ENCODE data around the gene SPATA46. TPM values are rescaled to one million over a fixed set of nuclear protein-coding genes. Genes with fewer than 3 reads are reported as not detected.

The SPATA46 gene
- total RNA-seq, 2 donors from 2014 or later = not detected

DNA sequence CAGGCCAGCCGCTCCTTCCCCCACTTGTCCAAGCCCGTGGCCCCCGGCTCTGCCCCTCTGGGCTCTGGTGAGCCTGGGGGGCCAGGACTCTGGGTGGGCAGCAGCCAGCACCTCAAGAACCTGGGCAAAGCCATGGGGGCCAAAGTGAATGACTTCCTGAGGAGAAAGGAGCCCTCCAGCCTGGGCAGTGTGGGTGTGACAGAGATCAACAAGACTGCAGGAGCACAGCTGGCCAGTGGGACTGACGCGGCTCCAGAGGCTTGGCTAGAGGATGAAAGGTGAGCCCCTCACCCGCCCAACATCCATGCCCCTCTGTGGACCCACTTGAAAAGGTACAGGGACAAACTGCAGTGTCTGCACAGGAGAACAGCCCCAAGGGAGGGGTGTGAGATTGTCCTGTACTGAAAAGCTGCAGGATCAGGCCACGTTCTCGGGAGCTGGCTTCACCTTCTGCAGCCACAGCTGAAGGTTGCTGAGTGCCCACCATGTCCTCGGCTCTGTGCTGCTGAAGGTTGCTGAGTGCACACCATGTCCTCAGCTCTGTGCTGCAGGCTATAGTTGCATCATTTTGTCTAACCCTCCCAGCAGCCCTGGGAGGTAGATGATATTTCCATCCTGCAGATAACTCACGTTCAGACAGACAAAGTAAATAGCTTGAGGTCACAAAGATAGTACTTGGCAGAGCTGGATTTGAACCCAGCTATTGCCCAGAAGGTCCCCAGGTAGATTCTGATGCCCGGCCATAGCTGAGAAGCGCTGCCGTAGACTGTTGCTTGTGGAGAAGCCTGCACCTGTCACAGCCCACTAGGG, 5.5 kb upstream of the SPATA46 start:
- DNase-seq = peak in 1 of 2 donors; percentile 52
- intact Hi-C loops (cut with DNase I, micrococcal nuclease) = no loop called here
- ATAC-seq = peak; percentile 64

DNA sequence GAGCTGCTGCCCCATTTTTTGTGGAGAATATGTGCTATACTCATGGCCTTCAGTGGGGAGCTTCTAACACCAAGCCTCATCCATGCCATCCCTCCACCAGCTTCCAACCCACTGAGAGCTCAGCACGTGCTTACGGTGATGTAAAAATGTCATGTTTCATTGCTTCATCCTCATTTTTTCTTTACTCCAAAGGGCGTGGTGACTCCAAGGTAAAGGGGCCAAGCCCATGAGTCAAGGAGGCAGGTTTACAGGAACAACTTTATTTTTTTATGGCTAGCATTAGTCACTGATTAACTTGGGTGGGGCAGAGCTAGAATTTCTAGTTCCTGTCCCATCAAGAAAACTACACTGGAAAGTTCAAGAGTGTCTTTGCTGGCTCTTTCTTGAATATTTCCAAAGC, 4.7 kb upstream of the SPATA46 start, which contains the start of gene C1orf226:
Gene C1orf226 (plus strand): TSS at position 346 of the 400 bp plus-strand sequence. CDS start 174 bp downstream, outside the sequence.
- intact Hi-C loops (cut with DNase I, micrococcal nuclease) = no loop called here
- ATAC-seq (peak; percentile 92), DNase-seq (peak; percentile 43 to 63)

DNA sequence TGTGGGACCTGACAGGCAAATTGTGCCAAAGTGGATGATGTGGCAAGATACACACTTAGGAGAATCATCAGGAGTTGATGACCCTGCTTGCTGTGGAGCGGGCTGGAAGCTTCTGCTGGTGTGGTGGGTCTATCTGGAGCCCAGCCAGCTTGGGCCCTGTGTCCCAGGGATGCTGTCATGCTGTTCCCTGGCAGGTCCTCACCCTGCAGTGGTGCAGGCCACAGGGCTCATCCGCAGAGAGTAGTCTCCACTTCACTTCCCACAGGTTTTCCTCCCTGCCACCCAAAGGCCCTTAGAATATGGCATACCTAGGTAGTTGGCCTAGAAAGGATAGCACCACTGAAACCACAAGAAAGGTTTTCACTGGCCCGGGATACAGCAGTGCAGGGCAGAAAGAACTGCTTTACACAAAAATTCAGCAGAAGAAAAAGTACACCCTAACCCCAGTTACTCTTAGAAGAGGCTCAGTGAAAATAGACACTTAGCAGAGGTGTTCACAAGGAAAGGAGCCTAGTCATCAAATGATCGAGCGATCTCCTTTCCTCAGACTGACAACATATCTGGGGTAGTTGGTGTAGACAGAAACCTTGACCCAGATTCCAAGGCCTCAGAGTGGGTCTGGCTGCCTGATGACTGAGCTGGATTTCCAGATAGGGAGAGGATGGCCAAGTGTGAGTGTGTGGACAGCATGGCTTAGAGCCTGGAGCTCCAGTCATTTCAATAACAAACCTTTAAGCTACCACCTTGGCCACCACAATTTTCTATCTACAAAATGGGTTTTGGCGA, 3.6 kb upstream of the SPATA46 start:
- no peak for DNase-seq
- no peak for ATAC-seq
- intact Hi-C loops (cut with DNase I, micrococcal nuclease) = no loop called here

DNA sequence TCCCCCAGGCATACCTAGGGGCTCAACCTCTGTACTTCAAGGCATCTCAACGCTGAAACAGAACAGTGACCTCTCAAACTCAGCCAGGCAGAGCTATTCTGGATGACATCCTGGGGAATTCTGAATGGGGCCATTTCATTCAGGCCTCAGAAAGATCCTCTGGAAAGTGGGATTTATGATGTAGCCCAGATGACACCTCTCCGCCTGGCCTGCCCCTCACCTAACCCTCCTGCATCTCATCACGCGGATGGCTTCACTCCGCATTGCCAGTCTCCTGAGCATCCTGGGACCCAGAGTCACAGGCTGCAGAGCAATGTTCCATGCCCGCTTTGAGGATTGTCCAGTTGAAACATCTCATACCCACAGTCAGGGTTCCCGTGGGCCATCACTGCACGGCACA, 1.2 kb downstream of the SPATA46 start:
- ATAC-seq (no peak), DNase-seq (no peak)
- intact Hi-C loops (cut with DNase I, micrococcal nuclease) = no loop called here

DNA sequence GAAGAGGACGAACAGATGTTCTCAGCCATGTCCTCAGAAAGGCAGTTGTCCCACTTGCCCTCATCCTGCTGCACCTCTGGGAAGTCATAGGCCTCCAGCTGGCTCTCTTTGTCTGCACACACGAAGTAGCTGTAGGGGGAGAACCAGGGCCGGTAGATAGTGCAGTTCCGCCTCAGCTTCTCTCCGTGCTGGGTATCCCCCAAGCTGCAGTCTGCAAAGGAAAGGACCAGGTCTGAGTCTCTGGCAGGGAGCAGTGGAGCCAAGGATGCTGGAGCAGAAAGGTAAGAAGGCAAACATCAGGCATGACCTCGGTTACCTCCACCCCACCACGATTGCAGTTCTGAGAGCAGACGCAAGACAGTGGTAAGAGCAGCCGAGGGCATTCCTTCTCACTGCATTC, 2.2 kb downstream of the SPATA46 start:
- ATAC-seq (no peak), DNase-seq (no peak)
- intact Hi-C loops (cut with DNase I, micrococcal nuclease) = no loop called here

DNA sequence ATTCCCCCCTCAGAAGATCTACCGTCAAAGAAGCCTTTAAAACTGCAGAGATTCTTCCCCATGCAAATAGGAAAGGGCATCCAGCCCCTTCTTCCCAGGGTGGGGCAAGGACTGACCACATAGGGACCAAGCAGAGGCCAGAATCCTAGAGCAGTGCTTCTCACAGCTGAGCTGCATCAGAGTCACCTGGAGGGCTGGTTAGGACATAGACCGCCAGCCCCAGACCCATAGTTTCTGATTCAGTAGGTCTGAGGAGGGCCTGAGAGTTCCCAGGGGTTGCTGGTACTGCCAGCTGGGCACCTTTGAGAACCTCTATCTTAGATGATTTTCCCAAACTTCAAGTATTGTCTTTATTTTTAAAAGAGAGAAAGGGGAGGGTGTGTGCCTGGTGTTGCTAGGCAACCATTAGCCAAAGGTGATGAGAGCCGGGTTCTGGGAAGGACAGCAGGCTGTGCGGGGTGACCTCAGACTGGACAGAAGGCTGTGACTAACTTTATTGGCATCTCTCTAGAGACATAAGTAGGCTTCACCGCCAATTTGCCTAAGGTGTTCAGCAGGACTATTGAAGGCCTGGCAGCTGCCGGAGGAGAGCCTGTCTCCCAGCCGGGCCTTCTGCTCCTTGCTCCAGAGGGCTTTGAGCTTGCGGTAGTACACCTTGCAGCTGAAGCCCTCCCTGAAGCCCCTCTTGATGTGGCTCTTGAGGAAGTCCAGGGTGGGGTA, 3.0 kb downstream of the SPATA46 start:
- intact Hi-C loops (cut with DNase I, micrococcal nuclease) = no loop called here
- ATAC-seq = peak; percentile 8
- no peak for DNase-seq

DNA sequence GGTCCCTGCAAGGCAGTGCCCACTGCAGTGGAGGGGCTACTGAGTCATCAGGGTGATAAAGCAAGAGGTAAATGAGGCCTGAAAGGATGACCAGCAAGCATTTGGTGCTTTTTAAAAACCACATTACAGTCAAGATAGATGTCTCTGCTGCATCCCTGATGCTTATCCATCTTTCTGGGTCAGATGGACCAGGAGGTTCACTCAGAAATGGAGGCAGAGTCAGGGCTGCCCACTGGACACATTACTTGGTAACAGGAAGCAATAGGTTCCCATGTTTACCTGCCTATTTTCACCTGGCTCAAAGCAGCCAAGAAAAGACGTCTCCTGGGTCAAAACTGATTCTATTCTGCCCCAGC, 3.6 kb downstream of the SPATA46 start:
- intact Hi-C loops (cut with DNase I, micrococcal nuclease) = no loop called here
- ATAC-seq (no peak), DNase-seq (no peak)

DNA sequence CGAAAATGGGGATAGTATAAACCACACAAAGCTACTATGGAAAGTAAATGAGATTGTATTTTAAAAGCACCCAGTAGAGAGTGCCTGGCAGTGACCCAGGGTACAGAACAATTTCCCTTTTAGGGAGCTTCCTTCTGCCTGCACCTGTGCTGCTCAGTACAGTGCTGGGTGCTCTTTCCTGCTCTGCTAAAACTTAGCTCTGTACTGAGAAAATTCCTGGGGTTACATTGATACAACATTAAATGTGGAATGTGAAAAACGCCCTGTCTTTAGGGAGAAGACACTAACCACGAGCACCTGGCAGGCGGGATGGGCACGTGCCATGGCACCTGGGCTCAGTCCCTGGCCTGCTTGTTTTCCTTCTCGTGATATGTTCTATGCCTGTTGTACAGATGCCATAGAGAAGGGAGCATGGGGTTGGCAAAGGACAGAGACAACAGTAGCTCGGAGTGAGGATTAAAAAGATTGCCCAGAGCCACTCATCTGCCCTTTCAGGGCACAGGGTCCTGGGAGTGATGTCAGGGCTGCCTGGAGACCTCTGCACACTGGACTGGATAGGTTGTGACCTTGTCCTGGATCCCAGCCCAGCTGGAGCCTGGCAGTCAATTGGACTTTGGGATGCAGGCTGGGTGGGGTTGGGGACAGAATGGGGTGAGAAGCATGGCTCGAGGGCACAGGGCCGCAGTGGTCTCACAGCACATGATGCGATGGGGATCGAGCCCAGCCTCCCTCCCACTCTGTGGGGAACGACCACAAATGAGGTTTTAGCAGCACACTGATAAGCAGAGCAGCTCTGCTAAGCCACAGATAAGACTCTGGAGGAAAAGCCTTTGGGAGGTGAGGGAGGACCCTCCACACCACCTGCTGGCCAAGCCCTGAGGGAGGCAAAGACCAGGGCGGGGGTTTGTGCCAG, 4.2 kb downstream of the SPATA46 start:
- ATAC-seq (peak; percentile 53), DNase-seq (peak; percentile 55 to 74)
- intact Hi-C loops (cut with DNase I, micrococcal nuclease) = no loop called here

DNA sequence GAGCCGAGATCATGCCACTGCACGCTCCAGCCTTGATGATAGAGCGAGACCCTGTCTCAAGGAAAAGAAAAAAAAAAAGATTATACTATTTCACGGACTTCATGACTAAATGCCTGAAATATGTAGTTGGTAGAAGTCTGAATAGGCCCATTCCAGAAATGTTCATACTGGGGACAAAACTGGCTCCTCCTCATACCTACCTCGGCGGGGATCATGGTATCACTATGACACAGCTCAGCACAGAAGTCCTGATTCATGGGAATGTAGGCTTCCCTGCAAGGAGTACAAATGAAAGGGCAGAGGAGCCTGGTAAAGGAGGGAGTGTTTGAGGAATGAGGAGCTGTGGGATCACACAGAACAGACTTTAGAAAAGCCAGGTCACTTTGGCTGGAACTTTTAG, 5.0 kb downstream of the SPATA46 start:
- ATAC-seq (no peak), DNase-seq (no peak)
- intact Hi-C loops (cut with DNase I, micrococcal nuclease) = no loop called here

DNA sequence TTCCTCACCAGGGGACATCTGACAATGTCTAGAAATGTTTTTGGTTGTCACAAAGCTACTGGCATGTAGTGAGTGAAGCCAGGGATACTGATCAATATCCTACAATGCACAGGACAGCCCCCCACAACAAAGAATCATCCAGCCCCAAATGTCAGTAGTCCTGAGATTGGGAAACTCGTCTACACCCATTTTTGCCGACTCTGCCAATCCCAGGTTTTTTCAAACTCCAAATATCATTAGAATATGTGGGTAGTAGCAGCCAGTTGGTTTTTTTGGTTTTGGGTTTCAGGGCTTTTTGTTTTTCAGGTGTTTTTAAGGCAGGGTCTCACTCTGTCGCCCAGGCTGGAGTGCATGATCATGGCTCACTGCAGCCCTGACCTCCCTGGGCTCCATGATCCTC, 5.9 kb downstream of the SPATA46 start:
- intact Hi-C loops (cut with DNase I, micrococcal nuclease) = no loop called here
- no peak for ATAC-seq
- DNase-seq = no peak

DNA sequence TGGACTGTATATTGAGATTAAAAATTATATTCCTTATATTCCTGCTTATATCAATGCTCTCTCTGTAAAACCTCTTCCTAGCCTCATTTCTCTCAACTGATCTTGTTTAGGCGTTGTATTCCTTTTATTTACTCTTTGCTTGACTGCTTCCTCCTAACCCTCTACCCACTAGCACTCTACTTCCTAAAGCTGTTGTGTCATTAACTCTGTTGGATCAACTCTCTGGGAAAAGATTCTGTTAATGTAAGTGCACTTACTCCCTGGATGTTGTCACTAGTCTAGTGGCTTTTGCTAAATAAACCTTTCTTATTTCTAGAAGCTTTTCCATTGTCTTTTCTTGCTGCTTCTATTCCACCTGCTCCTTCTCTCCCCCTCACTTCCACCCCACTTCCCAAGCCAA, 6.5 kb downstream of the SPATA46 start:
- no peak for DNase-seq
- intact Hi-C loops (cut with DNase I, micrococcal nuclease) = no loop called here
- peak; percentile 50 for ATAC-seq

DNA sequence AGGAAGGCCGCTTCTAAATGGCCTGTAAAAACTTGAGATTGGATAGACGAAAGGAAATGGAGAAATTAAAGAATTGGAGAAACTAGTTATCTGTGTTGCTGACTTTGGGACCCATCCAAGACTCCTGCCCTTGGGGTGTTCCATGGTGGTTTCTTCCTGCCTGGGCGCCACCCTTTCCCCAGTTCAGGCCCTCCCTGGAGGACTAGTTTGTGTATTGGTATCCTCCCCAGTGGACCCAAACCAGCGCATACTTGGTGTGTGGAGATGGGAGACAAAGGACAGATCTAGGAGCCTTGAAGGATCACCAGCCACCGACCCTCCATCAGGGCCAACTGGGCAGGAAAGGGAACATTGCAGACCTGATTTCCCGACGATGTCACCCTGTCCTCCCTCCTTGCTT, 7.1 kb downstream of the SPATA46 start:
- no peak for DNase-seq
- intact Hi-C loops (cut with DNase I, micrococcal nuclease) = no loop called here
- ATAC-seq = no peak

DNA sequence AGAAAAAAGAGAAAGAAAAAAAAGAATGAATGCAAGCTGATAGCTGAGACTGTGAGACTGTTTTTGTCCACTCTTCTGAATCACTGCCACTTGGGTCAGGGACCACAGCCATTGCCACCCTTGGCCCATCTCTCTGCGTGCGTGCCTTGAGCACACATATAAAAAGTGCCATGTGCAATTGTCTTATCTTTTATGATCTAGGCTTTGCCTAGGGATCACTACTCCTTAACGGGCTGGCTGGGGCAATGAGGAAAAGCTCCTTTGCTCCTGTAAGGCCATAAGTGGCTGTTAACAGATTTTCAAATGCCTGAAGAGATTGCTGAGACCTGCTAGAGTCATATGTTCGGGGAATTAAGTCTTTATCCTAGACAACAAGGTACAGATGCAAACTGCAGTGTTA, 8.2 kb downstream of the SPATA46 start:
- ATAC-seq = peak; percentile 84
- peak; percentile 70 to 79 for DNase-seq
- intact Hi-C loops (cut with DNase I, micrococcal nuclease) = no loop called here

DNA sequence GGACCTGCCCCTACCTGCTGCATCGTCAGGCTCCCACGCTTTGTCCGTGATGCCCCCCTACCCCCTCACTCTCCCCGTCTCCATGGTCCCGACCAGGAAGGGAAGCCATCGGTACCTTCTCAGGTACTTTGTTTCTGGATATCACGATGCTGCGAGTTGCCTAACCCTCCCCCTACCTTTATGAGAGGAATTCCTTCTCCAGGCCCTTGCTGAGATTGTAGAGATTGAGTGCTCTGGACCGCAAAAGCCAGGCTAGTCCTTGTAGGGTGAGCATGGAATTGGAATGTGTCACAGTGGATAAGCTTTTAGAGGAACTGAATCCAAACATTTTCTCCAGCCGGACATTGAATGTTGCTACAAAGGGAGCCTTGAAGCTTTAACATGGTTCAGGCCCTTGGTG, 8.9 kb downstream of the SPATA46 start:
- ATAC-seq (no peak), DNase-seq (no peak)
- intact Hi-C loops (cut with DNase I, micrococcal nuclease) = no loop called here

DNA sequence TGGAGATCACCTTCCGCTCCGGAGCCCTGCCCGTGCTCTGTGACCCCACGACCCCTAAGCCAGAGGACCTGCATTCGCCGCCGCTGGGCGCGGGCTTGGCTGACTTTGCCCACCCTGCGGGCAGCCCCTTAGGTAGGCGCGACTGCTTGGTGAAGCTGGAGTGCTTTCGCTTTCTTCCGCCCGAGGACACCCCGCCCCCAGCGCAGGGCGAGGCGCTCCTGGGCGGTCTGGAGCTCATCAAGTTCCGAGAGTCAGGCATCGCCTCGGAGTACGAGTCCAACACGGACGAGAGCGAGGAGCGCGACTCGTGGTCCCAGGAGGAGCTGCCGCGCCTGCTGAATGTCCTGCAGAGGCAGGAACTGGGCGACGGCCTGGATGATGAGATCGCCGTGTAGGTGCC, 9.6 kb downstream of the SPATA46 start:
- DNase-seq = no peak
- intact Hi-C loops (cut with DNase I, micrococcal nuclease) = no loop called here
- no peak for ATAC-seq

DNA sequence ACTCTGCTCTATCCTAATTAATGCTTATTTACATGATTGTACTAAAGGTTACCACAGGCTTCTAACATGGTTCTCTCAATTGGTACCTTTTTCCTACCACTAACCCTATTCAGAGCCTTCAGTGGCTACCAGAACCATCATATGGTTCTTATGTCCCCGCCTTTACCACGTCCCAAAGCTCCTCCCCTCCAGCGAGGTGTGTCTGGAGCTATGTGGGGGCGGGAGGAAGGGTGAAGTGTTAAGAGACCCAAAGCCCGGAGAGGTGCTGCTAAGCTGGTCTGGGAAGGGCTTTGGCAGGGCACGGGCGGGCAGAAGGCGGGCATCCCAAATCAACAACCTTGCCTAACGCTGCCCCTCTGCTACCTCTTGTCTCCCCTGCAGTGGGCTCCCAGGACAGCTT, 10.0 kb downstream of the SPATA46 start:
- intact Hi-C loops (cut with DNase I, micrococcal nuclease) = no loop called here
- ATAC-seq = no peak
- no peak for DNase-seq

DNA sequence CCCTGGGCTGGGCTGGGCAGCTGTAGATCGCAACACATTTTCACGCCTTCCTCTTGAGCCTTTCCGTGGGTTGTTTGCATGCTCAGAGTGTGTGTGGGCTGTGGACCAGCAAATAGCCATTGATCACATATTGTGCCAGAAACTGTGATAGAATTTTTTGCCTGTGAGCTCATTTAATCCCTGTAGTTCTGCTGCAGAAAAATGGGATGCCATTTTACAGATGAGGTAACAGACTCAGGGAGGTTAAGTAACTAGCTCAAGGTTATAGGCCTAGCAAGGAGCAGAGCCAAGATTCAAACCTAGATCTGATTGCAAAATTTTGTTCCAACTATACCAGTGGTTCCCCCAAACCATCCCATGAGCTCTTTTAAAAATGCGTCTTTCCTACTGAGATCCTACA, 10.5 kb downstream of the SPATA46 start:
- intact Hi-C loops (cut with DNase I, micrococcal nuclease) = no loop called here
- no peak for ATAC-seq
- DNase-seq = no peak

DNA sequence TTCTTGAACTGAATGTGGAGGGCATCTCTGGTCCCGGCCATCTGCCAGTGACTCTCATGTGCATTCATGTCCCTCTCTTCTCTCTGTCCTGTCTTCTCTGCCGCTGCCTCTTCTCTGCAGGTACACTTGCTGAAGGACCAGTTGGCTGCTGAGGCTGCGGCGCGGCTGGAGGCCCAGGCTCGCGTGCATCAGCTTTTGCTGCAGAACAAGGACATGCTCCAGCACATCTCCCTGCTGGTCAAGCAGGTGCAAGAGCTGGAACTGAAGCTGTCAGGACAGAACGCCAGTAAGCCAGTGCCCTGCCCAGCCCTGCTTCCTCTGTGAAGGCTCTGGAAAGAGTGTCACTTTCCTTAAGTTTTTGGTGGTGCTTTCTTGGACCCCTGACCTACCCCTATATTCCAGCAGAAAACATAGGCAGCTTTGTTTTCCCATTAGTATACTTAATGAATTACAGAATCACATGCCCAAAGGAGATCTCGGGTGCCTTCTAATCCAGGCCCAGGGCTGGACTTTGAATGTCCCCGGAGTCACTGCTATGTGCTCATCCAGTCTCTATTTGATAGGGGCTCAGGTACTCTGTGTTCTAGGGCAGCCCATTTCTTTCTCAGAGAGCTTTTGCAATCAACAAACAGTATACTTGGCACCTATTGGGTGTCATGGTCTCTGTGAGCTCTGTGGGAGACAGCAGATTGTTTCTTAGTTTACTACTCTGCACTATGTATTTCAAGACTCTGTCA, 11.2 kb downstream of the SPATA46 start:
- ATAC-seq (no peak), DNase-seq (no peak)
- intact Hi-C loops (cut with DNase I, micrococcal nuclease) = no loop called here
